ENCODE results near the gene FOSL1.
"Not testable (repeated sequence)": the region's sequence is repeated elsewhere in the genome, so short reads cannot be mapped to it uniquely, and the experiment has no call there.

The FOSL1 gene

DNA sequence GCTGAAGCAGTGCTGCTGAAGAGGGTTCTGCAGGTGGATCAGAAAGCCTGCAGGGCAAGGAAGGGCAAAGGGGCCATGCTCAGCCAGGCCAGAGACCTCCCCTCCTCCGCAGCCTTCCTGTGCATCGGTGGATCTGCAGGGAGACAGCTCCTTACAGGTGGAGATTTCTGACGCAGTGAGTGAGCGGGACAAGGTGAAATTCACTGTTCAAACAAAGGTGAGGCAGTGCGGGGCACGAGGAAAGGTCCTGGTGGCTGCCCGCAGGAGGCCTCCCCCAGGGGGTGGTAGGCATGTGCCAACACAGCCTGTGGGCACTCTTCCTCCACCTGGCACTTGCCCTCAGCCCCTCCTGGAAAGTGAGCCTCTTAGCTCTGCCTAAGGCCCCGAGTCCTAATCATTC lies 50.8 kb downstream of the FOSL1 start:
- Histone ChIP-seq H3K27me3 (ENCODE audit: insufficient read depth, low read length) (no peaks in the 10 kb centered on the region), H3K4me3 (ENCODE audit: low read depth, low read length) (no peak overlapping the region), H4K12ac (ENCODE audit: low read depth, low read length) (no peak overlapping the region), H4K91ac (ENCODE audit: low read depth, low read length) (no peak overlapping the region), H3K14ac (ENCODE audit: low read length) (no peak overlapping the region), H3K79me1 (ENCODE audit: low read length) (no peaks in the 10 kb centered on the region), H3K23ac (ENCODE audit: low read length) (no peak overlapping the region), H2BK5ac (ENCODE audit: low read depth, low read length, poor library complexity) (no peak overlapping the region), H3K18ac (ENCODE audit: low read length) (no peak overlapping the region), H3K27ac (ENCODE audit: low read depth, low read length) (no peak overlapping the region), H3K36me3 (ENCODE audit: control insufficient read depth in 1 of 2, insufficient read depth in 2 of 2, low read length in 2 of 2) (peaks cover 30 to 35% of the 10 kb centered on the region in 2 experiments), H2AK5ac (ENCODE audit: low read length) (no peak overlapping the region), H2BK120ac (ENCODE audit: insufficient read depth, low read length, poor library complexity) (no peak overlapping the region), H4K8ac (ENCODE audit: low read depth, low read length) (no peak overlapping the region), H3K9ac (ENCODE audit: low read length) (no peak overlapping the region), H2BK12ac (ENCODE audit: low read length) (no peak overlapping the region), H3K4ac (ENCODE audit: low read depth, low read length) (no peak overlapping the region), H3K4me1 (ENCODE audit: control insufficient read depth in 1 of 2, insufficient read depth in 2 of 2, low read length in 2 of 2) (no peaks in the 10 kb centered on the region), H3K9me3 (ENCODE audit: insufficient read depth, low read depth, low read length) (peaks cover 6% of the 10 kb centered on the region), H2AFZ (ENCODE audit: insufficient read depth, low read length, poor library complexity) (no peak overlapping the region), H3K79me2 (ENCODE audit: control insufficient read depth, insufficient read depth, low read length, poor library complexity) (no peaks in the 10 kb centered on the region), H3K4me2 (ENCODE audit: low read length) (no peak overlapping the region)
- DNase-seq = peak in 1 of 2 donors; percentile 38
- no CpG with 5 or more reads among the region's 8 CpGs for WGBS (ENCODE audit: extremely low coverage, insufficient coverage, insufficient read length)

DNA sequence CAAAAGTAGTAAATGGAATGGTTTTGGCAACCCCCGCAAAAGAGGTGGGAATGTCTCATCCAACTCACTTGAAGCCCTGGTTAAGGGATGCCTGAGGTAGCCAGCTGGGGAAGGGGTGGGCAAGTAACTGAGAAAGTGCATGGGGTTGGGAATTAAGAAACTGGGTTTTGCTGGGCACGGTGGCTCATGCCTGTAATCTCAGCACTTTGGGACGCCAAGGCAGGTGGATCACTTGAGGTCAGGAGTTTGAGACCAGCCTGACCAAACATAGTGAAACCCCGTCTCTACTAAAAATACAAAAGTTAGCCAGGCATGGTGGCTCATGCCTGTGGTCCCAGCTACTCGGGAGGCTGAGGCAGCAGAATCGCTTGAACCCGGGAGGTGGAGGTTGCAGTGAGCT lies 51.5 kb downstream of the FOSL1 start:
- H4K91ac ChIP-seq (ENCODE audit: low read depth, low read length); H3K79me1 ChIP-seq (ENCODE audit: low read length): not testable (repeated sequence)
- WGBS (ENCODE audit: extremely low coverage, insufficient coverage, insufficient read length) = no CpG with 5 or more reads among the region's 7 CpGs

DNA sequence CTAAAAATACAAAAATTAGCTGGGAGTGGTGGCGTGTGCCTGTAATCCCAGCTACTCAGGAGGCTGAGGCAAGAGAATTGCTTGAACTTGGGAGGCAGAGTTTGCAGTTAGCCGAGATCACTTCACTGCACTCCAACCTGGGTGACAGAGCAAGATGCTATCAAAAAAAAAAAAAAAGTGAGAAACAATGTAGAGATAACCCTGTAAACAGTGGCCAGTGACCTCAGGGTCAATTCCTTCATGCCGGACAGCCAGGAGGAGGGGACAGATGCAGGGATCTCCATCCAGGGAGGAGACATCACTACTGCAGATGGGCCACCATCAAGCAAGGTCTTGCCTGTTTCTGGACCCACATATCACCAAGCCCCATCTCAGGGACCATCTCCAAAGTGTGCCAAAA lies 52.4 kb downstream of the FOSL1 start:
- Histone ChIP-seq H2AFZ (ENCODE audit: insufficient read depth, low read length, poor library complexity) (no peak overlapping the region), H4K12ac (ENCODE audit: low read depth, low read length) (no peak overlapping the region), H3K4me1 (ENCODE audit: control insufficient read depth in 1 of 2, insufficient read depth in 2 of 2, low read length in 2 of 2) (no peaks in the 10 kb centered on the region), H3K4me3 (ENCODE audit: low read depth, low read length) (no peak overlapping the region), H3K23ac (ENCODE audit: low read length) (no peak overlapping the region), H2BK120ac (ENCODE audit: insufficient read depth, low read length, poor library complexity) (no peak overlapping the region), H4K91ac (ENCODE audit: low read depth, low read length) (no peak overlapping the region), H4K8ac (ENCODE audit: low read depth, low read length) (no peak overlapping the region), H3K18ac (ENCODE audit: low read length) (no peak overlapping the region), H2BK12ac (ENCODE audit: low read length) (no peak overlapping the region), H3K9me3 (ENCODE audit: insufficient read depth, low read depth, low read length) (peaks cover 2% of the 10 kb centered on the region), H2AK5ac (ENCODE audit: low read length) (no peak overlapping the region), H3K9ac (ENCODE audit: low read length) (peak overlapping the region; percentile 26), H3K27ac (ENCODE audit: low read depth, low read length) (no peak overlapping the region), H3K4me2 (ENCODE audit: low read length) (no peak overlapping the region), H3K14ac (ENCODE audit: low read length) (no peak overlapping the region), H3K36me3 (ENCODE audit: control insufficient read depth in 1 of 2, insufficient read depth in 2 of 2, low read length in 2 of 2) (peaks cover 13 to 19% of the 10 kb centered on the region in 2 experiments), H3K4ac (ENCODE audit: low read depth, low read length) (no peak overlapping the region), H2BK5ac (ENCODE audit: low read depth, low read length, poor library complexity) (no peak overlapping the region), H3K27me3 (ENCODE audit: insufficient read depth, low read length) (no peaks in the 10 kb centered on the region), H3K79me1 (ENCODE audit: low read length) (no peaks in the 10 kb centered on the region), H3K79me2 (ENCODE audit: control insufficient read depth, insufficient read depth, low read length, poor library complexity) (no peaks in the 10 kb centered on the region)
- no CpG with 5 or more reads among the region's 3 CpGs for WGBS (ENCODE audit: extremely low coverage, insufficient coverage, insufficient read length)
- peak; percentile 45 to 60 for DNase-seq

More for the DNA sequence above, 51.5 kb downstream of the FOSL1 start:
- not testable (repeated sequence) for H3K4me1 ChIP-seq (ENCODE audit: control insufficient read depth in 1 of 2, insufficient read depth in 2 of 2, low read length in 2 of 2); H3K18ac ChIP-seq (ENCODE audit: low read length); H3K4ac ChIP-seq (ENCODE audit: low read depth, low read length); H2BK12ac ChIP-seq (ENCODE audit: low read length); DNase-seq; H2AK5ac ChIP-seq (ENCODE audit: low read length); H3K79me2 ChIP-seq (ENCODE audit: control insufficient read depth, insufficient read depth, low read length, poor library complexity); H2BK120ac ChIP-seq (ENCODE audit: insufficient read depth, low read length, poor library complexity); H3K14ac ChIP-seq (ENCODE audit: low read length); H2AFZ ChIP-seq (ENCODE audit: insufficient read depth, low read length, poor library complexity); H3K9me3 ChIP-seq (ENCODE audit: insufficient read depth, low read depth, low read length); H3K9ac ChIP-seq (ENCODE audit: low read length); H3K4me2 ChIP-seq (ENCODE audit: low read length); H3K23ac ChIP-seq (ENCODE audit: low read length); H3K27ac ChIP-seq (ENCODE audit: low read depth, low read length); H4K8ac ChIP-seq (ENCODE audit: low read depth, low read length); H2BK5ac ChIP-seq (ENCODE audit: low read depth, low read length, poor library complexity); H4K12ac ChIP-seq (ENCODE audit: low read depth, low read length); H3K27me3 ChIP-seq (ENCODE audit: insufficient read depth, low read length); H3K4me3 ChIP-seq (ENCODE audit: low read depth, low read length)
- peaks cover 23 to 28% of the 10 kb centered on the region in 2 experiments for H3K36me3 ChIP-seq (ENCODE audit: control insufficient read depth in 1 of 2, insufficient read depth in 2 of 2, low read length in 2 of 2)

DNA sequence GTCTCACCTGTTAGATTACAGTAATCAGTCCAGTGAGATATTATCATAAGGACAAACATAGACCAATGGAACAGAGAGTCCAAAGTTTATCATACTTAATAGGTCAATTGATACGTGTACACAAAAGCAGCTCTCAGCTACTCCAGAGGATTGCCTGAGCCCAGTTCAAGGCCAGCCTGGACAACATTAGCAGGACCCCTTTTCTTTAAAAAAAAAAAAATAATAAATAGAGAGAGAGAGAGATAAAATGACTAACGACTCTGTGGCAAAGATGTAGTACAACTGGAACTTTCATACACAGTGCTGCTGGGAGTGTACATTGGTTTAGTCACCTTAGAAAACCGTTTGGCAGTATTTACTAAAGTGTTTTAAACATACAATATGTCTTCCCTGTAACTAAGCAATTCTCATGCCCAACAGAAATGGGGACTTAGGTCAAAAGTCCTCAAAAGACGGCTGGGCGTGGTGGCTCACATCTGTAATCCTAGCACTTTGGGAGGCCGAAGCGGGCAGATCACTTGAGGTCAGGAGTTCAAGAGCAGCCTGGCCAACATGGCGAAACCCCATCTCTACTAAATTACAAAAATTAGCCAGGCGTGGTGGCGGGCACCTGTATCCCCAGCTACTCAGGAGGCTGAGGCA lies 55.8 kb downstream of the FOSL1 start:
- Histone ChIP-seq H3K9me3 (ENCODE audit: insufficient read depth, low read depth, low read length) (no peaks in the 10 kb centered on the region), H2BK5ac (ENCODE audit: low read depth, low read length, poor library complexity) (no peak overlapping the region), H3K27me3 (ENCODE audit: insufficient read depth, low read length) (no peaks in the 10 kb centered on the region), H3K18ac (ENCODE audit: low read length) (no peak overlapping the region), H2BK120ac (ENCODE audit: insufficient read depth, low read length, poor library complexity) (no peak overlapping the region), H3K79me1 (ENCODE audit: low read length) (no peaks in the 10 kb centered on the region), H3K9ac (ENCODE audit: low read length) (no peak overlapping the region), H2AK5ac (ENCODE audit: low read length) (no peak overlapping the region), H3K14ac (ENCODE audit: low read length) (no peak overlapping the region), H3K4ac (ENCODE audit: low read depth, low read length) (no peak overlapping the region), H4K8ac (ENCODE audit: low read depth, low read length) (no peak overlapping the region), H4K91ac (ENCODE audit: low read depth, low read length) (no peak overlapping the region), H2BK12ac (ENCODE audit: low read length) (no peak overlapping the region), H3K23ac (ENCODE audit: low read length) (no peak overlapping the region), H3K4me1 (ENCODE audit: control insufficient read depth in 1 of 2, insufficient read depth in 2 of 2, low read length in 2 of 2) (no peaks in the 10 kb centered on the region), H3K4me3 (ENCODE audit: low read depth, low read length) (no peak overlapping the region), H3K27ac (ENCODE audit: low read depth, low read length) (no peak overlapping the region), H2AFZ (ENCODE audit: insufficient read depth, low read length, poor library complexity) (no peak overlapping the region), H3K4me2 (ENCODE audit: low read length) (no peak overlapping the region), H3K79me2 (ENCODE audit: control insufficient read depth, insufficient read depth, low read length, poor library complexity) (no peaks in the 10 kb centered on the region), H3K36me3 (ENCODE audit: control insufficient read depth in 1 of 2, insufficient read depth in 2 of 2, low read length in 2 of 2) (no peaks in the 10 kb centered on the region), H4K12ac (ENCODE audit: low read depth, low read length) (no peak overlapping the region)
- WGBS (ENCODE audit: extremely low coverage, insufficient coverage, insufficient read length) = no CpG with 5 or more reads among the region's 10 CpGs
- peak; percentile 56 to 69 for DNase-seq

Data from trophoblast cell (in vitro differentiated cells and primary cell).